SK-N-MC (cell line): ENCODE measurements around the gene TPRKB.

ENCODE experiments used
- EZH2 ChIP-seq: fragments of 200-600 bp; sonication (generic); IDR thresholded peaks from one replicate; pipeline ENCODE4 v1.6.1; 2017; ENCODE audit warnings: antibody characterized with exemption
- POLR2AphosphoS5 ChIP-seq: IDR thresholded peaks from 2 replicates; pipeline ENCODE4 v1.6.1; 2012; ENCODE audit warnings: mild to moderate bottlenecking, low read depth, low read length, borderline replicate concordance

DNA sequence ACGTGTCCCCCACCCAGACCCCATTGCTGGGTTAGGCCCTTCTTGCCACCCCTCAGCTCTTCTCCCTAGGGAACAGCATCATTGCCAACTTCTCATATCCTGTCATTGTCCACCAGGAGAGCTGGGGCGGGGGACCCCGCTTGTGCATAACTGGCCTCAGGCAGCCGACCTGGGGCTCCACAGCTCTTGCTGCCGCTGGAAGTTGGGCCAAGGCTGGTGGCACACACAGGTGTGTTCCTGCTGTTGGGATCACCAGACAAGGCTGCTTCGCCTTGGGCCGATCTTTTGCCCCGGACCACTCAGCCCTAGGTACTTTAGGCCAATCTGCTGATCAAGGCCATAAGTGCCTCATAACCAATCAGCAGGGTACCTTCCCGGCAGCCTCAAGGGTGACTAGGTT is 28.6 kb downstream of the TPRKB start:
- TF ChIP-seq EZH2: no peak
- TF ChIP-seq POLR2AphosphoS5: no peak
